Gastrocnemius medialis (tissue), 4 donors: ENCODE measurements around the gene CHSY1. TPM values are rescaled to one million over a fixed set of nuclear protein-coding genes. Genes with fewer than 3 reads are reported as not detected.

ENCODE experiments used
- ATAC-seq, 2 donors: fragments of 150-250 bp; one replicate each; pipeline ENCODE4 v1.9.1; 2016
- DNase-seq, 2 donors: peaks; one replicate each; pipeline ENCODE4 v3.0.0-alpha.2; 2019
- H3K27ac ChIP-seq, 4 donors: fragments of 200-600 bp; sonication (generic); 1 replicate in 1 of 4; 2 replicates in 3 of 4; pipeline ENCODE4 v1.5.1; 2016 to 2018; ENCODE audit warnings: mild to moderate bottlenecking in 2 of 4, moderate library complexity in 1 of 4
- H3K27me3 ChIP-seq, 3 donors: fragments of 200-600 bp; sonication (generic) in 2 of 3; 1 replicate in 1 of 3; 2 replicates in 2 of 3; pipeline versions ENCODE4 v1.5.1 to v1.6.0; 2016 to 2019; ENCODE audit warnings: mild to moderate bottlenecking in 1 of 3, moderate library complexity in 1 of 3
- H3K36me3 ChIP-seq, 2 donors: fragments of 200-600 bp; sonication (generic) in 1 of 2; one replicate each; pipeline ENCODE4 v1.5.1; 2017 to 2018
- H3K4me1 ChIP-seq, 2 donors: fragments of 200-600 bp; sonication (generic) in 1 of 2; one replicate each; pipeline ENCODE4 v1.5.1; 2016 to 2017; ENCODE audit warnings: mild to moderate bottlenecking in 2 of 2
- H3K4me3 ChIP-seq, 4 donors: fragments of 200-600 bp; sonication (generic) in 3 of 4; 1 replicate in 1 of 4; 2 replicates in 3 of 4; pipeline ENCODE4 v1.5.1; 2016 to 2019; ENCODE audit warnings: mild to moderate bottlenecking in 2 of 4
- H3K9me3 ChIP-seq, 3 donors: fragments of 200-600 bp; sonication (generic) in 2 of 3; 1 replicate in 1 of 3; 2 replicates in 2 of 3; pipeline ENCODE4 v1.5.1; 2016 to 2019
- POLR2A ChIP-seq, 2 donors: fragments of 450-650 bp; IDR thresholded peaks; one replicate each; pipeline ENCODE4 v1.6.1; 2017; ENCODE audit warnings: antibody characterized with exemption in 2 of 2, mild to moderate bottlenecking in 2 of 2, moderate library complexity in 2 of 2
- in situ Hi-C, 4 donors: fragments of 200-750 bp; cut with MboI; loops; one replicate each; pipeline versions ENCODE4 v1.15.0 to v1.8.0; 2017; ENCODE audit warnings: low sequenced_read_pairs in 4 of 4
- intact Hi-C: fragments of 100-400 bp; cut with DNase I; formaldehyde crosslinking; loops from one replicate; pipeline ENCODE4 v1.15.1; 2023; ENCODE audit warnings: low total_unique reads
- total RNA-seq, 4 donors: library from RNA; depleted of rRNA; stranded (reverse); fragments of >200 nt; gene quantifications; one replicate each; pipeline versions ENCODE4 v1.1.0 to v1.2.3, GENCODE V29; 2016
- TF ChIP-seq, protein P1 (sequence below), 5 experiments: fragments of 450-650 bp in 3 of 5; fragments of 200-600 bp in 2 of 5; sonication (generic) in 2 of 5; IDR thresholded peaks in 4 of 5; conservative IDR thresholded peaks in 1 of 5; 1 replicate in 4 of 5; 2 replicates in 1 of 5; pipeline ENCODE4 v1.5.1; 2016 to 2019; ENCODE audit warnings: antibody characterized with exemption in 5 of 5, mild to moderate bottlenecking in 3 of 5, moderate library complexity in 3 of 5

Gene CHSY1
- total RNA-seq, 4 donors from 2014 or later = 4.6 to 8.3 (median 7.1) TPM

DNA sequence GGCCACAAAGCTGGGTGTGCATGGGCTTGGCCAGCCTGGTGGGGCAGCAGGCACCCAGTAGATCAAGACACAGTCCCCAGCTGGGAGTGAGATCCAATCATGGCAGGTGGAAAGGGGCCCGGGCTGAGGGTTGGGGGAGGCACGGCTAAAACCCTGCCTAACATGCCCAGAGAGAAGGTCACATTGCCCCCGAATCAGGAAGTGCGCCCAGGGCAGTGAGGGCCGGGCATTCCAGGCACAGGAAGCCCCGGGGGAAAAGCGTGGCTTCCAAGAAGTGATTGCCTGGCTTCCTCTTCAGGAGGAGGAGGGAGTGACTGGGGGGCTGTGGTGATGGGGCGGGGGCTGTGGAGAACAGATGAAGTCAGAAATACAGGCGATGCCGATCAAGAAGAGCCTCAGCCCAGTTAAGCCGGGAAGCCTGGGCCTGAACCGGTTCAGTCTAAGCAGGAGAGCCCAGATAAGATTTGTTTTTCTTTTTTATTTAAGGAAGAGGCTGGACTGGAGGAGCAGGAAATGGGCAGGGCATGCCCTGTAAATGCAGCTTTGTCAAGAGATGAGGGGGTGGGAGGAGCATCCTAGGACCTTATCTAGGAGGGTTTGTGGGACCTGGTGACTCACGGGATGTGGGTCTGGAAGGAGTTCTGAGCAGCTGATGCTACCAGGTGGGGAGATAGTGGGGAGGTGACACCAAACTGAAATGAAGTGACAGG is 83.9 kb downstream of the CHSY1 start:
- ATAC-seq (peak; percentile 55 to 65), DNase-seq (peak; percentile 46 to 50)
- Histone ChIP-seq H3K4me1 (peaks cover 12 to 32% of the 10 kb centered on the region in 2 donors), H3K27ac (peak overlapping the region; percentile 61 to 78 (median 73)), H3K36me3 (no peaks in the 10 kb centered on the region), H3K27me3 (no peaks in the 10 kb centered on the region), H3K9me3 (peaks cover 0 to 9% (median 0%) of the 10 kb centered on the region in 3 donors), H3K4me3 (peak overlapping the region in 1 of 4 donors; percentile 12)
- intact Hi-C loops = no loop called here
- in situ Hi-C loops = no loop called here
- TF ChIP-seq, protein P1, sequence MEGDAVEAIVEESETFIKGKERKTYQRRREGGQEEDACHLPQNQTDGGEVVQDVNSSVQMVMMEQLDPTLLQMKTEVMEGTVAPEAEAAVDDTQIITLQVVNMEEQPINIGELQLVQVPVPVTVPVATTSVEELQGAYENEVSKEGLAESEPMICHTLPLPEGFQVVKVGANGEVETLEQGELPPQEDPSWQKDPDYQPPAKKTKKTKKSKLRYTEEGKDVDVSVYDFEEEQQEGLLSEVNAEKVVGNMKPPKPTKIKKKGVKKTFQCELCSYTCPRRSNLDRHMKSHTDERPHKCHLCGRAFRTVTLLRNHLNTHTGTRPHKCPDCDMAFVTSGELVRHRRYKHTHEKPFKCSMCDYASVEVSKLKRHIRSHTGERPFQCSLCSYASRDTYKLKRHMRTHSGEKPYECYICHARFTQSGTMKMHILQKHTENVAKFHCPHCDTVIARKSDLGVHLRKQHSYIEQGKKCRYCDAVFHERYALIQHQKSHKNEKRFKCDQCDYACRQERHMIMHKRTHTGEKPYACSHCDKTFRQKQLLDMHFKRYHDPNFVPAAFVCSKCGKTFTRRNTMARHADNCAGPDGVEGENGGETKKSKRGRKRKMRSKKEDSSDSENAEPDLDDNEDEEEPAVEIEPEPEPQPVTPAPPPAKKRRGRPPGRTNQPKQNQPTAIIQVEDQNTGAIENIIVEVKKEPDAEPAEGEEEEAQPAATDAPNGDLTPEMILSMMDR (IDR thresholded peaks at IDR 0.05 in 4 of 5, conservative IDR thresholded peaks at IDR 0.05 in 1 of 5) = no peak
- TF ChIP-seq POLR2A (IDR thresholded peaks at IDR 0.05) = peak in 1 of 2 donors; percentile 28

DNA sequence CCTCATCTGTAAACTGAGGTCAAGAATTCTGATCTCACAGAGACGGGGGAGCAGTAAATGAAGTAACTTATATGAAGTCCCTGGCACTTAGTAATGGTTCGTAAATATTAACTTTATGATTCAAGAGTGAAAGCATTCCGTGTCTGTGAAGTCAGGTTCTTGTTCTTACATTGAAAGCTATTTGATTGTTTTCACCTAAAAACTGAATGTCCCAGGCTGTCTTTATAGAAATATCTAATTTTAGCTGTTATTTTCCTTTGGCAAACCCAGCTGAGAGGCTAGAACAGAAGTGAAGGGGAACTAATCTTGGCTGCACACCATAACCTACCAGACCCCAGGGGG is 84.5 kb downstream of the CHSY1 start:
- DNase-seq (no peak), ATAC-seq (peak; percentile 20 to 28)
- Histone ChIP-seq H3K36me3 (no peaks in the 10 kb centered on the region), H3K27me3 (no peaks in the 10 kb centered on the region), H3K4me1 (peaks cover 16 to 35% of the 10 kb centered on the region in 2 donors), H3K9me3 (peaks cover 0 to 9% (median 0%) of the 10 kb centered on the region in 3 donors), H3K27ac (peak overlapping the region; percentile 61 to 78 (median 73)), H3K4me3 (peak overlapping the region in 1 of 4 donors; percentile 12)
- TF ChIP-seq, protein P1 (IDR thresholded peaks at IDR 0.05 in 4 of 5, conservative IDR thresholded peaks at IDR 0.05 in 1 of 5) = no peak
- no peak for TF ChIP-seq POLR2A (IDR thresholded peaks at IDR 0.05)
- in situ Hi-C loops (no loop called here), intact Hi-C loops (no loop called here)

DNA sequence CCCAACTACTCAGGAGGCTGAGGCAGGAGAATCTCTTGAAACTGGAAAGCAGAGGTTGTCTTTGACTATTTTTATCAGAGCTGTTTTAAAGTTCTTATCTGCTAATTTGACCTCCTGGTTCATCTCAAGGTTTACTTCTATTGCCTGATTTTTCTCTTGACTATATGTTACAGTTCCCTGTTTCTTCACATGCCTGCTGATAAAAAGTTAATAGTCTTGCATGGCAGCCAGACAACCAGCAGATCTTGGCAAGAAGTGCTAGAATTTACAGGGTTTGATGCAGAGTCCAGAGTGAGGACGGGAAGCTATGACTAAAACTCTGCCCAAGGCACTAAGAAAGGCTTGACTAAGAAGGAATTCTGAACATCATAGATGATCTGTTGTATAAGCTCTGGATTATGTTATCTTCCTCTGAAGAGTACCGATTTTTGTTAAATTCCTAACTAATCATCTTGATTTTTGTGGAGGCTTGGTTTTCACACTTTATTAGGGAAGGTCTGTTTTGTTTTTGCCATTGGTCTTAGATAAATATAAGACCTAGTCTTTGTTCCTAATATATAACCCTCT is 85.9 kb downstream of the CHSY1 start:
- no peak for ATAC-seq
- intact Hi-C loops = no loop called here
- no peak overlapping the region for H3K4me3 ChIP-seq
- no peaks in the 10 kb centered on the region for H3K36me3 ChIP-seq
- H3K9me3 ChIP-seq = peaks cover 0 to 9% (median 0%) of the 10 kb centered on the region in 3 donors
- in situ Hi-C loops = no loop called here
- H3K27ac ChIP-seq = peak overlapping the region in 3 of 4 donors; percentile 71 to 78 (median 75)
- H3K27me3 ChIP-seq = no peaks in the 10 kb centered on the region
- TF ChIP-seq, protein P1 (IDR thresholded peaks at IDR 0.05 in 4 of 5, conservative IDR thresholded peaks at IDR 0.05 in 1 of 5) = no peak
- TF ChIP-seq POLR2A (IDR thresholded peaks at IDR 0.05) = no peak
- H3K4me1 ChIP-seq = peaks cover 18 to 35% of the 10 kb centered on the region in 2 donors
- no peak for DNase-seq

DNA sequence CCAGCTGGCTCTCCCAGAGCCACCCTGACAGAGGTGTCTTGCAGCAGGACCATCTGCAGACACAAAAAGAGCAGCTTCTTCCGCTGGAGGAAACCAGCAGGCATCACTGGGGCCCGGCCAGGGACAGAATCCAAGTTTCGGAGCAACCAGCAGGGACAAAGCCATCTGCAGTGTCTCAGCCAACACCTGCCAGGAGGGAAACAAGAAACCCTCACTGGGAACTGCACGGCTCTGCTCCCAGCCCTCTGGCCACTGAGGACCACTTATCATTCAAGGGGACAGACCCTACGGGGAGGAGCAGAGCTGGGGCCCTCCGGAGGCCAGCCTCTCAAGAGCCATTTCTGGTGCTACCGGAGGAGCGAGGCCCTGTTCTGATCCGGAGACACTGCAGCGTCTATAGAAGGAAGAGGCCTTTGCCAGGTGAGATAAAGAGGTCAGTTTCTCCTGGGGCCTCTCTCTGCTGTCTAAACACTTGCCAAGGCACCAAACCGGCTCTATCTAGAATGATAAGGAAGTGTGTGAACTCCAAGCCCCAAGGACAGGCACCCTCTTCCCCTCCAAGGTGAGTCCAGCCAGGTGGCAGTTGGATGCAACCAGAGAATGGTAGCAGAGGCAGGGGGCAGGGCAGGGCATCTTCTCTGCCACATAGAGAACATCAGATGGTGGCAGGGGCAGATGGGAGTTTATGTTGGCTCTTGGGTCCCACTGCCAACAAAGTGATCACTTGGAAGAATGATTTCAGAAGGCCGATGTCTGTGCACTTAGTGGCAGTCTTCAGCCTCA is 89.0 kb downstream of the CHSY1 start:
- H3K36me3 ChIP-seq = no peaks in the 10 kb centered on the region
- peaks cover 5 to 12% of the 10 kb centered on the region in 2 donors for H3K4me1 ChIP-seq
- no peak overlapping the region for H3K4me3 ChIP-seq
- ATAC-seq (peak in 1 of 2 donors; percentile 82), DNase-seq (peak; percentile 29 to 43)
- H3K27me3 ChIP-seq = no peaks in the 10 kb centered on the region
- in situ Hi-C loops (no loop called here), intact Hi-C loops (no loop called here)
- no peak for TF ChIP-seq POLR2A (IDR thresholded peaks at IDR 0.05)
- TF ChIP-seq, protein P1 (IDR thresholded peaks at IDR 0.05 in 4 of 5, conservative IDR thresholded peaks at IDR 0.05 in 1 of 5) = no peak
- no peak overlapping the region for H3K27ac ChIP-seq
- peaks cover 0 to 9% (median 0%) of the 10 kb centered on the region in 3 donors for H3K9me3 ChIP-seq
